ENCODE results near the gene AK1.
A peak's percentile ranks its signal among the peaks of the same experiment; 100 is the strongest.

The AK1 gene

DNA sequence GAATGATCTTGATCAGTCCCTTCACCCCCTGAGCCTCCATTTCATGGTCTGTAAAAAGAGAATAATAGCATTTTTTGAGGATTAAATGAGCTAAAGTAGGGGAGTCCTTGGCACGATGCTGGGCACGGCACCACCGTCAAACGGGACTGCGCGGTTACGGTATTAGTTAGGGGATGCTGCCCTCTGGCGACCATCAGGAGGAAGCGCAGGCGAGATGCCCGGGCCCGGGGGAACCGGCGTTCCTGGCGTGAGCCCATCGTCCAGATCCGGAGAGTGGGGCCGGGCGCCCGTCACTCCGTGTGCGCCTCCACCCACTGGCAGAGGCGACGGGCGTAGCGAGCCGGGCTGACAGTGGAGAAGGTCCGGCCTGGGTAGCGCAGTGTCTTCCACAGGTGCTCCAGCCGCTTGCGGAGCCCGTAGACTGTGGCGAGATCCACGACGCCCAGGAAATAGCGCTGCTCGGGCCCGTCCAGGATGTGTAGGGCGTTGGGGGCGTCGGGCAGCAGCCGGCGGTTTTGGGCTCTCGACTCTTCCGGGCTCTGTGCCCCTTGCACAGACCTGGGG, 44.2 kb upstream of the AK1 start:
- H3K27ac ChIP-seq (ENCODE audit: low read depth, low read length, poor library complexity, severe bottlenecking): no peak overlapping the region
- no peaks in the 10 kb centered on the region for H3K9me3 ChIP-seq (ENCODE audit: low read length)
- no peaks in the 10 kb centered on the region for H4K20me1 ChIP-seq (ENCODE audit: insufficient read depth, low read length)
- no peaks in the 10 kb centered on the region for H3K9me2 ChIP-seq (ENCODE audit: low read depth, low read length)
- TF ChIP-seq, protein P1, sequence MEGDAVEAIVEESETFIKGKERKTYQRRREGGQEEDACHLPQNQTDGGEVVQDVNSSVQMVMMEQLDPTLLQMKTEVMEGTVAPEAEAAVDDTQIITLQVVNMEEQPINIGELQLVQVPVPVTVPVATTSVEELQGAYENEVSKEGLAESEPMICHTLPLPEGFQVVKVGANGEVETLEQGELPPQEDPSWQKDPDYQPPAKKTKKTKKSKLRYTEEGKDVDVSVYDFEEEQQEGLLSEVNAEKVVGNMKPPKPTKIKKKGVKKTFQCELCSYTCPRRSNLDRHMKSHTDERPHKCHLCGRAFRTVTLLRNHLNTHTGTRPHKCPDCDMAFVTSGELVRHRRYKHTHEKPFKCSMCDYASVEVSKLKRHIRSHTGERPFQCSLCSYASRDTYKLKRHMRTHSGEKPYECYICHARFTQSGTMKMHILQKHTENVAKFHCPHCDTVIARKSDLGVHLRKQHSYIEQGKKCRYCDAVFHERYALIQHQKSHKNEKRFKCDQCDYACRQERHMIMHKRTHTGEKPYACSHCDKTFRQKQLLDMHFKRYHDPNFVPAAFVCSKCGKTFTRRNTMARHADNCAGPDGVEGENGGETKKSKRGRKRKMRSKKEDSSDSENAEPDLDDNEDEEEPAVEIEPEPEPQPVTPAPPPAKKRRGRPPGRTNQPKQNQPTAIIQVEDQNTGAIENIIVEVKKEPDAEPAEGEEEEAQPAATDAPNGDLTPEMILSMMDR (IDR thresholded peaks at IDR 0.05; ENCODE audit: low read length): peak; percentile 90
- TF ChIP-seq EZH2 (IDR thresholded peaks at IDR 0.05; ENCODE audit: borderline replicate concordance, low read length): no peak
- peak overlapping the region; percentile 64 for H3K4me2 ChIP-seq (ENCODE audit: low read length)
- H3K79me2 ChIP-seq (ENCODE audit: insufficient read depth, low read length): no peaks in the 10 kb centered on the region
- peak overlapping the region; percentile 42 for H3K4me3 ChIP-seq (ENCODE audit: low read depth, low read length, poor library complexity, severe bottlenecking)
- no peaks in the 10 kb centered on the region for H3F3A ChIP-seq (ENCODE audit: insufficient read depth, low read length)
- H3K9ac ChIP-seq (ENCODE audit: low read length): no peak overlapping the region; the same call in 1 of the 2 replicates
- H3K27me3 ChIP-seq (ENCODE audit: insufficient read depth, low read length): no peaks in the 10 kb centered on the region
- H2AFZ ChIP-seq (ENCODE audit: low read length): no peak overlapping the region
- no peaks in the 10 kb centered on the region for H3K36me3 ChIP-seq (ENCODE audit: insufficient read depth, low read length)
- peaks cover 22% of the 10 kb centered on the region for H3K4me1 ChIP-seq (ENCODE audit: insufficient read depth, low read length, severe bottlenecking)

DNA sequence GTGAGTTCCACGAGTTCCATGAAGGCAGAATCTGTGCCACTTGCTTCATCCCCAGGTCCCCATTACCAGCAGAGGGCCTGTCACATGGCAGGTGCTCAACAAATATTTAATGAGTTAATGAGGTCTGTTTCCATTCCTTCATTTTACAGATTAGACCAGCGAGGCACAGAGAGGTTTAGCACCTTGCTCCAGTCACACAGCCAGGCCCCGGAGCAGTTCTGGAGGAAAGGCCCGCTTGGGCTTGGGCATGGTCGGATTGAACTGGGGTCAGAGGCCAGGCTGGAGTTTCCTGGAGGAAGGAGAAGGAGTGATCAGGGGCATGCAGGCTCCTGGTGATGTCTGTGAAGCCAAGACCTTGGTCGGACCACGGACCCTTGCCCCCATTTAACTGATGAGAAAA, 43.3 kb upstream of the AK1 start:
- Histone ChIP-seq H3K4me1 (ENCODE audit: insufficient read depth, low read length, severe bottlenecking) (peaks cover 25% of the 10 kb centered on the region), H3K9me3 (ENCODE audit: low read length) (no peaks in the 10 kb centered on the region), H4K20me1 (ENCODE audit: insufficient read depth, low read length) (no peaks in the 10 kb centered on the region), H3K27ac (ENCODE audit: low read depth, low read length, poor library complexity, severe bottlenecking) (no peak overlapping the region), H3F3A (ENCODE audit: insufficient read depth, low read length) (no peaks in the 10 kb centered on the region), H3K27me3 (ENCODE audit: insufficient read depth, low read length) (no peaks in the 10 kb centered on the region), H3K79me2 (ENCODE audit: insufficient read depth, low read length) (no peaks in the 10 kb centered on the region), H3K4me2 (ENCODE audit: low read length) (no peak overlapping the region), H2AFZ (ENCODE audit: low read length) (no peak overlapping the region), H3K36me3 (ENCODE audit: insufficient read depth, low read length) (no peaks in the 10 kb centered on the region), H3K9ac (ENCODE audit: low read length) (no peak overlapping the region), H3K4me3 (ENCODE audit: low read depth, low read length, poor library complexity, severe bottlenecking) (no peak overlapping the region), H3K9me2 (ENCODE audit: low read depth, low read length) (no peaks in the 10 kb centered on the region)
- no peak for TF ChIP-seq EZH2 (IDR thresholded peaks at IDR 0.05; ENCODE audit: borderline replicate concordance, low read length)
- TF ChIP-seq, protein P1 (IDR thresholded peaks at IDR 0.05; ENCODE audit: low read length): no peak

DNA sequence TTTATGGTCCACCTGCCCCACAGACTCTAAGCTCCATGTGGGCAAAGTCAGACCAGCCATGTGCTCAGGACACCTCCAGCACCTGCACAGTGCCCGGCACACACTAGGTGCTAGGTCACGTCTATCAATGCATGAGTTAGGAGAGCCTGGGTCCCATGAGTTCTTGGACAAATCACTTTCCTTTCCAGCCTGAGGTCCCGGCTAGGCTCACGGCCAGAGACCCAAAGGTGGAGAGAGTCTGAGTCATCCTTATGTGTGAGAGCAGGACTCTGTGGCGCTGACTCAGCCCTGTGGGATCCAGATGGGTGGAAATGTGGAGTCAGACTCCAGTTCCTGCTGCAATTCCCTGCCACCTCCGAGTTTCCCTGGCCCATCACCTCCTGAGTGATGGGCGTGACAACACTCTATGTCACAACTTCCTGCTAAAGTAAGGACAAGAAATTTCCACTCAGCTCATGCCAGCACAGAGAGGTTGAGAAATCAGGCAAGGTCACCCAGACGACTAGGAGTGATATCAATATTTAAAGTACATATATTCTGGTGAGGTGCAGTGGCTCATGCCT, 41.9 kb upstream of the AK1 start:
- Histone ChIP-seq H3K9ac (ENCODE audit: low read length) (no peak overlapping the region), H3K36me3 (ENCODE audit: insufficient read depth, low read length) (peaks cover 7% of the 10 kb centered on the region; the same call in 1 of the 2 replicates), H3K27ac (ENCODE audit: low read depth, low read length, poor library complexity, severe bottlenecking) (peak overlapping the region; percentile 83), H3F3A (ENCODE audit: insufficient read depth, low read length) (no peaks in the 10 kb centered on the region), H3K4me3 (ENCODE audit: low read depth, low read length, poor library complexity, severe bottlenecking) (no peak overlapping the region), H2AFZ (ENCODE audit: low read length) (no peak overlapping the region), H3K9me3 (ENCODE audit: low read length) (no peaks in the 10 kb centered on the region), H3K79me2 (ENCODE audit: insufficient read depth, low read length) (no peaks in the 10 kb centered on the region), H3K27me3 (ENCODE audit: insufficient read depth, low read length) (no peaks in the 10 kb centered on the region), H3K4me2 (ENCODE audit: low read length) (no peak overlapping the region), H3K4me1 (ENCODE audit: insufficient read depth, low read length, severe bottlenecking) (peaks cover 39% of the 10 kb centered on the region), H4K20me1 (ENCODE audit: insufficient read depth, low read length) (no peaks in the 10 kb centered on the region), H3K9me2 (ENCODE audit: low read depth, low read length) (no peaks in the 10 kb centered on the region)
- TF ChIP-seq, protein P1 (IDR thresholded peaks at IDR 0.05; ENCODE audit: low read length): no peak
- no peak for TF ChIP-seq EZH2 (IDR thresholded peaks at IDR 0.05; ENCODE audit: borderline replicate concordance, low read length)

Measured in OCI-LY1 (cell line).